ENCODE measurements around the gene CNTNAP2. TPM values are rescaled to one million over a fixed set of nuclear protein-coding genes. Genes with fewer than 3 reads are reported as not detected.
A peak's percentile ranks its signal among the peaks of the same experiment; 100 is the strongest.

Gene CNTNAP2
- total RNA-seq, 2 experiments from 2014 or later: 0.28 TPM; not detected in 1

DNA sequence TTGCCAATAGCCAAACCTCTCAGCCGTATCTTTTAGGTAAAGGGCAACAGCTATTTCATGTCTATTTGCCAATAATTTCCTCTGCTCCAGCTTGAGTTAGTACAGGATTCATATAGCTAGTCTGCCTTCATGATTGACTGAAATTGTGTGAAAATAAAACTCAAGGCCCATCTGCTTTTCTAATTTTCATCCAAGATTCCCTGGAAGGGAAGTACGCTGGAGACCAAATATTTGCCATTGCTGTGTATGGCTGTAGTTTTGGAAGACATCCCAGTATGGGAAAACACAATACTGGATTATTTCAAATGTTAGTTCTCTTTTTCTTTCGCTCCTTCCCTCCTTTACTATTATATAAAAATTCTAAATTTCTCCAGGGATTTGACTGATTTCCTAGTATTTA is 652.4 kb downstream of the CNTNAP2 start:
- no peaks in the 10 kb centered on the region for H3K9me3 ChIP-seq (ENCODE audit: low read length)
- POLR2A ChIA-PET: no interaction called here
- TF ChIP-seq EZH2phosphoT487 (IDR thresholded peaks at IDR 0.05; ENCODE audit: borderline replicate concordance, low read depth, low read length): no peak
- TF ChIP-seq, protein P1, sequence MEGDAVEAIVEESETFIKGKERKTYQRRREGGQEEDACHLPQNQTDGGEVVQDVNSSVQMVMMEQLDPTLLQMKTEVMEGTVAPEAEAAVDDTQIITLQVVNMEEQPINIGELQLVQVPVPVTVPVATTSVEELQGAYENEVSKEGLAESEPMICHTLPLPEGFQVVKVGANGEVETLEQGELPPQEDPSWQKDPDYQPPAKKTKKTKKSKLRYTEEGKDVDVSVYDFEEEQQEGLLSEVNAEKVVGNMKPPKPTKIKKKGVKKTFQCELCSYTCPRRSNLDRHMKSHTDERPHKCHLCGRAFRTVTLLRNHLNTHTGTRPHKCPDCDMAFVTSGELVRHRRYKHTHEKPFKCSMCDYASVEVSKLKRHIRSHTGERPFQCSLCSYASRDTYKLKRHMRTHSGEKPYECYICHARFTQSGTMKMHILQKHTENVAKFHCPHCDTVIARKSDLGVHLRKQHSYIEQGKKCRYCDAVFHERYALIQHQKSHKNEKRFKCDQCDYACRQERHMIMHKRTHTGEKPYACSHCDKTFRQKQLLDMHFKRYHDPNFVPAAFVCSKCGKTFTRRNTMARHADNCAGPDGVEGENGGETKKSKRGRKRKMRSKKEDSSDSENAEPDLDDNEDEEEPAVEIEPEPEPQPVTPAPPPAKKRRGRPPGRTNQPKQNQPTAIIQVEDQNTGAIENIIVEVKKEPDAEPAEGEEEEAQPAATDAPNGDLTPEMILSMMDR (conservative IDR thresholded peaks at IDR 0.05; ENCODE audit: low read length): no peak
- H3K4me2 ChIP-seq (ENCODE audit: low read length): no peak overlapping the region
- no TSS peak for BruUV-seq (replicated peaks)
- no peaks in the 10 kb centered on the region for H3K79me2 ChIP-seq (ENCODE audit: insufficient read depth, low read depth, low read length)
- H2AFZ ChIP-seq (ENCODE audit: low read length): no peak overlapping the region
- H3K27ac ChIP-seq (ENCODE audit: low read depth, low read length, poor library complexity, severe bottlenecking): no peak overlapping the region
- H3K36me3 ChIP-seq (ENCODE audit: insufficient read depth, low read length): no peaks in the 10 kb centered on the region
- H3K9me2 ChIP-seq (ENCODE audit: insufficient read depth, low read length): no peaks in the 10 kb centered on the region
- no peaks in the 10 kb centered on the region for H4K20me1 ChIP-seq (ENCODE audit: insufficient read depth, low read length)
- intact Hi-C loops (cut with micrococcal nuclease; ENCODE audit: unreplicated experiment): no loop called here
- no peaks in the 10 kb centered on the region for H3K4me1 ChIP-seq (ENCODE audit: insufficient read depth, low read length, poor library complexity, severe bottlenecking)
- DNase-seq (ENCODE audit: low spot score): no peak
- CTCF ChIA-PET (ENCODE audit: unreplicated experiment): no interaction called here
- no peak overlapping the region for H3K4me3 ChIP-seq (ENCODE audit: low read depth, low read length, poor library complexity, severe bottlenecking)

DNA sequence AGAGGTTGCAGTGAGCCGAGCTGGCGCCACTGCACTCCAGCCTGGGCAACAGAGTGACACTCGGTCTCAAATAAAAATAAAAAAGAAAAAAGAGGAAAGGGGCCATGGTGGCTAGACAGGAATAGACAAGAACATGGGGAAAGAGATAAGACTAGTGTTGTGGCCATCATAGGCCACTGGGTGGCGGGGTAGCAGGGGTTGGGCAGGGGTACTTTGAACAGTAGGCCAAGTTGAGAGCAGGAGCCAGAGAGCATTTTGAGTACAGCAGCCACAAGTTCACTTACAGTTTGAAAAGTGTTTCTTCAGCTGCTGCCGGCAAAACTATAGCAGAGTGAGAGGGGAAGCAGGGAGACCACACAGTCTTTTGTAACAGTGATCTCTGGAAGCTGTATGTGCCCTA is 656.0 kb downstream of the CNTNAP2 start:
- no peaks in the 10 kb centered on the region for H3K9me3 ChIP-seq (ENCODE audit: low read length)

GRCh38 chr7:146773506-146773905 is 656.9 kb downstream of the CNTNAP2 start:
- Histone ChIP-seq H3K4me1 (ENCODE audit: insufficient read depth, low read length, poor library complexity, severe bottlenecking) (no peaks in the 10 kb centered on the region), H3K79me2 (ENCODE audit: insufficient read depth, low read depth, low read length) (no peaks in the 10 kb centered on the region), H3K27ac (ENCODE audit: low read depth, low read length, poor library complexity, severe bottlenecking) (no peak overlapping the region), H3K4me3 (ENCODE audit: low read depth, low read length, poor library complexity, severe bottlenecking) (no peak overlapping the region), H2AFZ (ENCODE audit: low read length) (no peak overlapping the region), H3K9me3 (ENCODE audit: low read length) (no peaks in the 10 kb centered on the region), H3K9me2 (ENCODE audit: insufficient read depth, low read length) (no peaks in the 10 kb centered on the region), H3K4me2 (ENCODE audit: low read length) (no peak overlapping the region), H4K20me1 (ENCODE audit: insufficient read depth, low read length) (no peaks in the 10 kb centered on the region), H3K36me3 (ENCODE audit: insufficient read depth, low read length) (no peaks in the 10 kb centered on the region)
- ChIA-PET CTCF (ENCODE audit: unreplicated experiment) (no interaction called here), POLR2A (no interaction called here)
- TF ChIP-seq EZH2phosphoT487 (IDR thresholded peaks at IDR 0.05; ENCODE audit: borderline replicate concordance, low read depth, low read length): no peak
- TF ChIP-seq, protein P1 (conservative IDR thresholded peaks at IDR 0.05; ENCODE audit: low read length): no peak
- DNase-seq (ENCODE audit: low spot score): no peak
- BruUV-seq (replicated peaks): no TSS peak
- intact Hi-C loops (cut with micrococcal nuclease; ENCODE audit: unreplicated experiment): no loop called here

More for the DNA sequence above, 656.0 kb downstream of the CNTNAP2 start:
- Histone ChIP-seq H4K20me1 (ENCODE audit: insufficient read depth, low read length) (no peaks in the 10 kb centered on the region), H3K4me2 (ENCODE audit: low read length) (no peak overlapping the region), H2AFZ (ENCODE audit: low read length) (no peak overlapping the region), H3K79me2 (ENCODE audit: insufficient read depth, low read depth, low read length) (no peaks in the 10 kb centered on the region), H3K4me1 (ENCODE audit: insufficient read depth, low read length, poor library complexity, severe bottlenecking) (no peaks in the 10 kb centered on the region), H3K27ac (ENCODE audit: low read depth, low read length, poor library complexity, severe bottlenecking) (no peak overlapping the region), H3K36me3 (ENCODE audit: insufficient read depth, low read length) (no peaks in the 10 kb centered on the region), H3K4me3 (ENCODE audit: low read depth, low read length, poor library complexity, severe bottlenecking) (no peak overlapping the region), H3K9me2 (ENCODE audit: insufficient read depth, low read length) (no peaks in the 10 kb centered on the region)
- no TSS peak for BruUV-seq (replicated peaks)
- intact Hi-C loops (cut with micrococcal nuclease; ENCODE audit: unreplicated experiment): no loop called here
- POLR2A ChIA-PET: interaction anchor here (0.6 kb wide), 1 partner anchor 23 kb away, joined by 4 read pairs; no protein-coding TSS in a partner anchor
- TF ChIP-seq EZH2phosphoT487 (IDR thresholded peaks at IDR 0.05; ENCODE audit: borderline replicate concordance, low read depth, low read length): no peak
- TF ChIP-seq, protein P1 (conservative IDR thresholded peaks at IDR 0.05; ENCODE audit: low read length): peak; percentile 46; the same call in 1 of the 2 replicates
- CTCF ChIA-PET (ENCODE audit: unreplicated experiment): no interaction called here
- peak; percentile 1 for DNase-seq (ENCODE audit: low spot score)
